MCF 10A (cell line): ENCODE results near the gene ABHD12. TPM values are rescaled to one million over a fixed set of nuclear protein-coding genes. Genes with fewer than 3 reads are reported as not detected.

Source experiments
- BruUV-seq: library from RNA; stranded (reverse); fragments of 400-500 nt; replicated peaks from 2 replicates; lab custom pipeline; 2021; lab: Mats Ljungman, UMichigan
- CTCF ChIA-PET: fragments of 300-600 bp; sonication (Branson Sonifier 250); formaldehyde crosslinking; extraction: SDS; loops from one replicate; lab custom pipeline; 2021; ENCODE audit warnings: antibody characterized with exemption, inconsistent platforms; lab: Yijun Ruan, JAX
- POLR2A ChIA-PET: fragments of 300-600, 350-650 bp; sonication (Branson Sonifier 250); formaldehyde crosslinking; extraction: SDS; loops from one replicate; lab custom pipeline; 2020; ENCODE audit warnings: antibody characterized with exemption, inconsistent platforms; lab: Yijun Ruan, JAX
- DNase-seq: peaks from one replicate; pipeline ENCODE4 v3.0.0-alpha.2; 2018; ENCODE audit not compliant: unreplicated experiment
- H3K27ac Mint-ChIP-seq: one replicate; pipeline ENCODE4 v1.8.0; 2022; ENCODE audit warnings: mild to moderate bottlenecking, low read depth, mixed read lengths; ENCODE audit not compliant: unreplicated experiment
- H3K27me3 Mint-ChIP-seq: one replicate; pipeline ENCODE4 v1.8.0; 2022; ENCODE audit warnings: mixed read lengths; ENCODE audit not compliant: insufficient read depth, unreplicated experiment
- H3K36me3 Mint-ChIP-seq: one replicate; pipeline ENCODE4 v1.8.0; 2022; ENCODE audit warnings: mild to moderate bottlenecking, moderate library complexity, mixed read lengths; ENCODE audit not compliant: insufficient read depth, unreplicated experiment
- H3K4me1 Mint-ChIP-seq: one replicate; pipeline ENCODE4 v1.8.0; 2022; ENCODE audit warnings: mixed read lengths; ENCODE audit not compliant: insufficient read depth, unreplicated experiment
- H3K4me3 Mint-ChIP-seq: one replicate; pipeline ENCODE4 v1.8.0; 2022; ENCODE audit warnings: mild to moderate bottlenecking, moderate library complexity, mixed read lengths; ENCODE audit not compliant: unreplicated experiment
- H3K9me3 Mint-ChIP-seq: one replicate; pipeline ENCODE4 v1.8.0; 2022; ENCODE audit warnings: mixed read lengths; ENCODE audit not compliant: unreplicated experiment
- intact Hi-C: fragments of 100-400 bp; cut with micrococcal nuclease; formaldehyde crosslinking; loops from 2 replicates; pipeline ENCODE4 v1.14.1; 2022
- total RNA-seq: library from RNA; stranded (reverse); gene quantifications from 2 replicates; pipeline ENCODE4 v1.2.3, GENCODE V29; 2022
- TF ChIP-seq, protein P1 (sequence below): fragments of 200-600 bp; IDR thresholded peaks from one replicate; pipeline ENCODE4 v1.8.0; 2022; ENCODE audit warnings: antibody characterized with exemption, mild to moderate bottlenecking; ENCODE audit not compliant: unreplicated experiment

ABHD12 gene
- total RNA-seq, 1 experiment from 2014 or later, result 18.6 TPM

DNA sequence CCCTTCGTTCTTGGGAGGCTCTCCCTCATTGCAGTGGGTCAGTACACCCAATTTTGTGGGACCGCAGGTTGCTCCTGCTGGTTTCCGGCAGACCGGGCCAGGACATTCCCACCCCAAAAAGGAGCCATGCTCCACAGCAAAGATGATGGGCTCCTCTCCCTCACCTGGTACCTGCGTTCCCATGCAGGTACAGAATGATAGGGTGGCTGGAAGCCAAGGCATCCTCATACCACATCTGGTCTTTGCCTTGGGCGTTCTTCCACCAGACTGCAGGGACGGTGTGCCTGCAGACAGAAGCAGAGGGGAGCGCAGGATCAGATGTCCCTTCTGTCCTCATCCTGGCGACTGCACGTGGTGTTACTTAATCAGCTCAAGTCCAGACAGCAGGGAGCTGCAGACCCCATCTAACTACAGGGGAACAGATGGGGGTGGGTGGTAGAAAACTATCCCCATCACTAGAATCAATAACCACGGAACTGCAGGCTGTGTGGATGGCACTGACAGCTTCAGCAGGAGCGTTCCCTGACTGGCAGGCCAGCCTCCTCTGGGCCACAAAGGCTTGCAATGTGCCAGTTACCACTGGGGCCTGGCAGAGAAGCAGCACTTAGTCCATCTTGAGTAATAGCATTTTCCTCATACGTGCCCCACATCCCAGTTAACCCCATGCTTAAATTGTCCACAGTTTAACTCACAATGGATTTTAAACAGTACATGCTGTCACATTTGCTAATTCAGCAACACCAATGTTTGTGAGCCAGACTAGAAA is 70.4 kb downstream of the ABHD12 start:
- ChIA-PET CTCF (interaction anchor here (0.7 to 1.0 kb wide), 4 partner anchors 9 to 79 kb away, joined by 3 to 4 read pairs (median 4); no protein-coding TSS in a partner anchor), POLR2A (interaction anchor here (0.6 kb wide), 1 partner anchor 219 kb away, joined by 3 read pairs; no protein-coding TSS in a partner anchor)
- peaks cover 19% of the 10 kb centered on the region for H3K36me3 Mint-ChIP-seq
- intact Hi-C loops, result no loop called here
- no peak overlapping the region for H3K4me3 Mint-ChIP-seq
- no TSS peak for BruUV-seq
- peaks cover 7% of the 10 kb centered on the region for H3K4me1 Mint-ChIP-seq
- H3K9me3 Mint-ChIP-seq, result no peaks in the 10 kb centered on the region
- TF ChIP-seq, protein P1, sequence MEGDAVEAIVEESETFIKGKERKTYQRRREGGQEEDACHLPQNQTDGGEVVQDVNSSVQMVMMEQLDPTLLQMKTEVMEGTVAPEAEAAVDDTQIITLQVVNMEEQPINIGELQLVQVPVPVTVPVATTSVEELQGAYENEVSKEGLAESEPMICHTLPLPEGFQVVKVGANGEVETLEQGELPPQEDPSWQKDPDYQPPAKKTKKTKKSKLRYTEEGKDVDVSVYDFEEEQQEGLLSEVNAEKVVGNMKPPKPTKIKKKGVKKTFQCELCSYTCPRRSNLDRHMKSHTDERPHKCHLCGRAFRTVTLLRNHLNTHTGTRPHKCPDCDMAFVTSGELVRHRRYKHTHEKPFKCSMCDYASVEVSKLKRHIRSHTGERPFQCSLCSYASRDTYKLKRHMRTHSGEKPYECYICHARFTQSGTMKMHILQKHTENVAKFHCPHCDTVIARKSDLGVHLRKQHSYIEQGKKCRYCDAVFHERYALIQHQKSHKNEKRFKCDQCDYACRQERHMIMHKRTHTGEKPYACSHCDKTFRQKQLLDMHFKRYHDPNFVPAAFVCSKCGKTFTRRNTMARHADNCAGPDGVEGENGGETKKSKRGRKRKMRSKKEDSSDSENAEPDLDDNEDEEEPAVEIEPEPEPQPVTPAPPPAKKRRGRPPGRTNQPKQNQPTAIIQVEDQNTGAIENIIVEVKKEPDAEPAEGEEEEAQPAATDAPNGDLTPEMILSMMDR, result no peak
- no peak for DNase-seq
- no peak overlapping the region for H3K27ac Mint-ChIP-seq
- H3K27me3 Mint-ChIP-seq, result no peaks in the 10 kb centered on the region

DNA sequence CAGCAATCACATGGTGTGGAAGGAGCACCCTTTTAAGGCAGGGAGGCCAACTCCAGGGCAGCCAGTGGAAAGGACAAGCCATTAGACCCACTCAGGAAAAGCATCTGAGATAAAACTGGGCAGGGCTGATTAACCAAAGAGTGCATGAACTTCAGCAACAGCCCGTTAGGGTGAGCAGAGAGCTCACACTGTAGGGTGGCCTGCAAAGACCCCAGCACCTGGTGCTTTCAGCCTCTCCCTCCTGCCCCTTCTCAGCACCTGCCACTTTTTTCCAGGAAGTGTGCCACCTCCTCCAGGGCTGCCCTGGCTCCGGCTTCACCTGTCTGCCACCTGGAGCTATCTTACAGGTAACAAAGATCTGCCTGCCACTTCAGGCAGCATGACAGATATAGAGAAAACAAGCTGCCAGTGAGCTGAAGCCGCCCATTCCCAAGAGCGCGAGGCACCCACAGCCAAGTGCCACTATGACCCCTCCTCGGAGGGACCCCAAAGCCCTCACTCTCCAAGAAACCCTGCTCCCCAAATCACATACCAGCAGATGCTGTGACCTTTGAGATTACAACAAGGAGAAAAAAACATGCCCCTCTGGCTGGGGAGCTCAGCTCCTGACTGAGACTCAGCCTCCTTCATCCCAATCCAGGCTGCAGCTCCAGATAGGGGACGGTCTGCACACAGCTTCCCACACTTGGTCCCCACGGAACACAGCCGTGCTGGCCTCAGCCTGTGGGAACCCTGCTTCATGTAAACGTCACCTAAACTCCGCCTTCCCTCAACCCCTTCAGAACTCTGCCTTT is 71.2 kb downstream of the ABHD12 start:
- TF ChIP-seq, protein P1, result no peak
- DNase-seq, result no peak
- Mint-ChIP-seq H3K27me3 (no peaks in the 10 kb centered on the region), H3K4me1 (peaks cover 8% of the 10 kb centered on the region), H3K36me3 (peaks cover 19% of the 10 kb centered on the region), H3K9me3 (no peaks in the 10 kb centered on the region), H3K4me3 (no peak overlapping the region), H3K27ac (no peak overlapping the region)
- ChIA-PET POLR2A (interaction anchor here (0.6 kb wide), 1 partner anchor 220 kb away, joined by 3 read pairs; no protein-coding TSS in a partner anchor), CTCF (interaction anchor here (0.7 to 1.0 kb wide), 3 partner anchors 9 to 80 kb away, joined by 3 to 4 read pairs (median 3); no protein-coding TSS in a partner anchor)
- intact Hi-C loops, result no loop called here
- no TSS peak for BruUV-seq

DNA sequence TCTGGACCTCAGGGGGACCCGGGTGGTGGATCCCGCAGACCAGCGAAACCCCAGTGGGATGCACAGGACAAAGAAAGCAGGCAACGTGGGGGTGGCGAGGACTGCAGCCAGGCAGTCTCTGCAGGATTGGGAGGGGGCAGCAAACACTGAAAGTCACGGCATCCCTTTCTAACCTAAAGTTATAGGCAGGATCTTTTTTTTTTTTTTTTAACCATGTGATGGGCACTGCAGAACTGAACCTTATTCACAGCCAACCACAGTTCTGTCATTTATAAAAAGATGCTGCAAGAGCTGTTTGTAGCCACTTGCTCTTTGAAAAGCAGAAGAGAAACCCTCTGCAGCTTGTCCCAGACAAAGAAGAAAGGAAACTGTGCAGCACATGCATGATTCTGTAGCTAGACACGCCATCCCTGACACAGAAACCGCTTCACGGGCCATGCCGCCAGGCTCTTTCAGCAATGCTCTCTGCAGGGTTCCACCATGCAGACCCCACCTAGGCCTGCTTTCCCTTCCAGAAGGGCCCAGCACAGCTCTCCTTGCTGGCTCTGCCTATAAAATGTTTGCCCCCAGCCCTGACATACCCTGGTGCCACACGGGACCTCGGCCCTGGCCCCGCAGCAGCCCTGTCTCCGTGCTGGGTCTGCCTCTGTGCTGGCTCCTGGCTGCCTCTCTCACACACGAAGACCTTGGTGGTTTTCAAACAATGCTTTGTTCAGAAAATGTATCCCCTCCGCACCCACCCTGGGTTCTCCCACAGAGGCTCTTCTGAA is 72.0 kb downstream of the ABHD12 start:
- CTCF ChIA-PET, result interaction anchor here (0.7 to 1.0 kb wide), 3 partner anchors 8 to 843 kb away, joined by 3 to 4 read pairs (median 3); no protein-coding TSS in a partner anchor
- BruUV-seq, result no TSS peak

More for the DNA sequence above, 72.0 kb downstream of the ABHD12 start:
- POLR2A ChIA-PET, result no interaction called here
- Mint-ChIP-seq H3K4me1 (peaks cover 8% of the 10 kb centered on the region), H3K27ac (no peak overlapping the region), H3K9me3 (no peaks in the 10 kb centered on the region), H3K4me3 (no peak overlapping the region), H3K36me3 (peaks cover 19% of the 10 kb centered on the region), H3K27me3 (no peaks in the 10 kb centered on the region)
- intact Hi-C loops, result no loop called here
- TF ChIP-seq, protein P1, result no peak
- no peak for DNase-seq
